GF-D8 (cell line): Measurements from ENCODE around the gene GNMT.
"Not testable (repeated sequence)": the region's sequence is repeated elsewhere in the genome, so short reads cannot be mapped to it uniquely, and the experiment has no call there.

Experiments used
- DNase-seq: peaks from one replicate; lab custom pipeline; 2025; lab: John Stamatoyannopoulos, UW

GNMT gene

DNA sequence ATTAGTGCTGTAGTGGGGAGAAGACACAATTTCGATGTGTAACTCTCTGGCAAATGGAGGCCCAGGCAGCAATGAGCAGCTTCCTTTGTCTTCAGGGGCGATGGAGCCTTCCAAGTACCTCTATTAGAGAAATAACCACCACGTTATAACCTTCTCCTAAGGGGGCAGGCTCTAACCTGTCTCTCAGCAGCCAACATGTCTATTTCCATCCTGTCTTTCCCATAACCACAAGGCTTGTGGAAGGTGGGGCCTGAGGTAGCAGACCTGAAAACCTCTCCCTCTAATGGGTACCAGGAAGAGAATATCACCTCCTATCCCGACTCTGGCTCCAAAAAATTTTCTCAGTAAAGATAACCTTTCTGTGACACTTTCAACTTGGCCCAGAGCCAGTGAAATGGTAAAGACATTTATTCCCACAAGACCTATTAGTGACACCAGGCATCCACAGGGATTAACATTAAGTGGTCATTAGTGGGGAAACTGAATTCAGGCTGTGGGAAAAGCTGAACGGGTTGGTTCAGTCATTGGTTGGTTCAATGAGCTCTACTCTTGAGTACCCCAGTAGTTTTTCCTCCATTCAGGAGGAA, 14.5 kb downstream of the GNMT start:
- DNase-seq = no peak

DNA sequence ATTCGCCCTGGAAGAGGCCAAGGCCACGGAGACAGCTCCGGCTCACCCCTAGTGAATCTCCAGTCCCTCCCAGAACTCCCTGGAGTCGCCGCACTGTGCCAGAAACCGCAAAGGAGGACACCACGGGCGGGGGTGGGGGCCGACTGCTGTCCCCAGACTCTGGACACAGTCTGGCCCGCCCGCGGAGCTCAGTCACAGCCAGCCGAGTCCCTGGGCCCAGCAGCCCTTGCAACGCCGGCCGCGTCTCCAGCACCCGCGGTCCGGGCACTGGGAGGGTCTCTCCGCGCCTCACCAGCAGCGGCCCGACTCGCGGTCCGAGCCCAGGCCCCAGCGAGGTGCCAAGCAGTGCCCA, 17.9 kb downstream of the GNMT start:
- DNase-seq = no peak

DNA sequence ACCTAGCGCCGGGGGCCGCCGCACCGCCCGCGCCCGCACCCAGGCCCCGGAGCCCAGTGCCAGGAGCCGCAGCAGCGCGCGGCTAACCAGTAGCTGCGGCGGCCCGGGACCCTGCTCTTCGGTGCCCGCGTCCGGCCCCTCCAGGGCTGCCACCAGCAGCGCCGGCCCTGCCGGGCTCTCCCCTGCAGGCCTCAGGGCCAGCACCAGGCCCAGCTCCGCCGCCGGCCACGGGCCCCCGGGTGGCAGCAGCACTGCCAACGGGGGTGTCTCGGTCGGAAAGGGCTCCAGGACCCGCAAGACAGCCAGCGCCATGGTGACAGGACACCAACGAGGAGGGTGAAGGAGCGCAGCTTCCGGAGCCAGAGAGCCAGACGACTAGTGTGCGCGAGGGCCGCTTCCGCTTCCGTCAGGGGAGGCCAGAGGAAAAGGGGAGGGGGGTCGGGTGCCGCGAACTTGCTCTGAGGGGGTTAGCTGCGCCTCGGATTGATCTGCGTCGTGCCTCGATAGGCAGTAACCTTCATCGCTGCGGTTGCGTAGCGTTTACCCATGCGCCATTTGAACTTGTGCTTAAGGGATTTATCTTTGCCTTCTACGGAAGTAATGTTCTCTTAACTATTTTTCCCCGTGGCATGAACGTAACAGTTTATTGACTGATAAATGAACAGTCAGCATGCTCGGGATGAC, 18.4 kb downstream of the GNMT start, which contains the start of gene PEX6:
PEX6 (minus strand) TSS at position 343 of the 684 bp plus-strand sequence; CDS start at position 312, 31 bp downstream.
- DNase-seq = peak; percentile 85

DNA sequence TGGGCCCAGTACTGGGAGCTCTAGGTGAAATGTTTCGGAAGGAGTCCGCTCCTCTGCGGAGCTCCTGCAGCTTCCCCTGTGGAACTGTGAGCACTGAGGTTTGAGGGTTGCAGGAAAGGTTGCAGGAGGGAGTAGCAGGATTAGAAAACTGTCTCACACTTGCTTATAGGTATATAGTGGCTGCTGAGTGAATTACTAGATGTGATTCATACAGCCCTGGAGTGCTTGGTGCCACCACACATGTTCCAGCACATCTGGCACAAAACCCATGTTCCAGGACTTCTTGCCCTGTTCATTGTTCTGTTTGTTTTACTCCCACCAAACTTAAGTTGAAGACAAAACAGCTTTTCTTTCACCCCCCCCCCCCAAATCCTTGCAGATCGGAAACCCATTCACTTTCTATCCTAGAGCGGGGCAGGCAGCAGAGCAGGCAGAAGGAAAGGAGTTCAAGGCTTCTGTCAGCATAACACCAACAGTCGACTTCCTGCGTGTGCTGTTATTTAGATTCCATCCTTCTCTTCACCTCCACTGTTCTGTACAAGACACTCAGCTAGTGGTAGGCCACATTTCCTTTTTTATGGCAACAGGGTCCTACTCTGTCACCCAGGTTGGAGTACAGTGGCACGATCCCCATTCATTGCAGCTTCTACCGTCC, 19.1 kb downstream of the GNMT start:
- DNase-seq = no peak

DNA sequence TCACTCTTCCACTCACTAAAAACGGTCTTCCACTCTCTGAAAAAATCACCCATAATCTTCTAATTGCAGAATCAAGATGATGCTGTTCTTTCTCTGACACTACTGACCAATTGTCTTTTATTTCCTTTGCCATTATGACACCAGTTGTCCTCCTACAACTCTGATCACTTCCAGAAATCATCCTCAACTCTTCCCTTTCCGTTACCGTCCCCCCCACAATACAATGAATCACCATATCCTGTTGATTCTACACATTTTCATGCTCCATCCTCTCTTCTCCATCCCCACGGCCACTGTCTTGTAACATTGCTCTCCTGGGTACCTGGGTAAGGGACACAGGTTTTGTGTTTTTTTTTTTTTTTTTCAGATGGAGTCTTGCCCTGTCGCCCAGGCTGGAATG, 21.3 kb downstream of the GNMT start:
- no peak for DNase-seq

DNA sequence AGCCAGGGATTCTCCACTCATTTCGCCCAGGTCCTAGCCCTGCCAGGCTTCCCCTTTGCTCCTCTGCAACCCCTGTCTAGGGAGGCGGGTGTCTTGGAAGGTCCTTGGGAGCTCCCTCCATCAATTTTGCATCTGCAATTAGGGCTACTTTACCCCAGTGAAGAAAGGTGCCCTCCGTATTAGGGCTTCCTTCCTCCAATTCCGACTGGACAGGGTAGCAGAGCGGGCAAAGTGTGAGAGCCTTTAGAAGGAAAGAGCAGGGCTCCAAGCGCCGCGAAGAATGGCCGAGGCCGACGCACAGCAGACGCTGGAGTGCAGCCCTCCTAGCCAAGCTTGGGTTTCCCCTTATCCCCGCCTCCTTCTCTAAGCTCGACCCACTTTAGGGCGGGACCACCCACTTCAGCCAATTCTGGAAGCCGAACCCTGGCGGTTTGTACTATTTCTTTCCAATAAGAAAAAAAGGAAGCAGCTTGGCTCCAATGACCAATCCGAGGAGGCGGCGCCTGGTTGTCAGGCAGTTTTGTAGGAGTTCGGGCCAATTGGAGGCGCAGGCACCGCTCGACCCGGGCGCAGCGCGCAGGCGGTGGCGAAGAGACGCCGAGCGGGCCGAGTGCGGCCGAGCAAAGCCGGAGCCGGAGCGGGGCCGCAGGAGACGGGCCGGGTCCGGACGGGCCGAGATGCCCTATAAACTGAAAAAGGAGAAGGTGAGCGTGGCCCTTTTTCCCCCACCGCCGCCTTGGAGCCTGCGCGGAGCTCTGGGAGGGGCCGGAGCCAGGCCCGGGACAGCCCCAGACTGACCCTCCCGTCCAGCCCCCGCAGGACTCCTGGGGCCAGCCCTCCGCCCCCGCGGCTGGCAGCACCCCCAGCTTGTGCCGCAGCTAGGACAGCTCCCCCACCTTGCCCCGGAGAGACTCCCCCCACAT, 23.7 kb downstream of the GNMT start, which contains the start of gene PPP2R5D:
PPP2R5D (plus strand) TSS at position 570 of the 923 bp plus-strand sequence; CDS start at position 678, 108 bp downstream.
- DNase-seq = peak; percentile 98

DNA sequence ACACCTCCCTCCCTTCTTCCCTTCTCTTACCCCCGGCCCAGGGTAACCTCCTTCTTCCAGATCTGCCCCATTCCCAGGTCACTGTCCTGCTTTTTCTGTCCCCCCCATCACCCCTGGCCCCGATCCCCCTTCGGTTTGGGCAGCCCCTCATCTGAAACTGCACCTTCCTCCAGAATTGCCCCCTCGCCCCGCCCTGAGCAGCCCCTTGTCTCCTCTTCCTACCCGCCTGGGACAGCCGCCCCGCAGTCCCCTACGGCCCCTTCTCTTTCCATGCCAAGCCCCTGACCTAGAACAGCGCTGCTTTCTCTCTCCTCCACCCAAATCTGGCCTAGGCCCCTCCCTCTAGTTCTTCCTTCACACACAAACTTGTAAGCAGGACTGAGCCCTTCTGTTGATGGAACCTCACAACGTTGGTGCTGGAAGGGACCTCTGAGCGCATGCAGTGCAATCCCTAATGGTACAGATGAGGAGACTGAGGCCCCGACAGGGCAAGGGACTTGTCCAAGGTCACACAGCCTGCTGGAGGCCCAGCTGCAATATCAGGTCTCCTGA, 24.4 kb downstream of the GNMT start:
- no peak for DNase-seq

DNA sequence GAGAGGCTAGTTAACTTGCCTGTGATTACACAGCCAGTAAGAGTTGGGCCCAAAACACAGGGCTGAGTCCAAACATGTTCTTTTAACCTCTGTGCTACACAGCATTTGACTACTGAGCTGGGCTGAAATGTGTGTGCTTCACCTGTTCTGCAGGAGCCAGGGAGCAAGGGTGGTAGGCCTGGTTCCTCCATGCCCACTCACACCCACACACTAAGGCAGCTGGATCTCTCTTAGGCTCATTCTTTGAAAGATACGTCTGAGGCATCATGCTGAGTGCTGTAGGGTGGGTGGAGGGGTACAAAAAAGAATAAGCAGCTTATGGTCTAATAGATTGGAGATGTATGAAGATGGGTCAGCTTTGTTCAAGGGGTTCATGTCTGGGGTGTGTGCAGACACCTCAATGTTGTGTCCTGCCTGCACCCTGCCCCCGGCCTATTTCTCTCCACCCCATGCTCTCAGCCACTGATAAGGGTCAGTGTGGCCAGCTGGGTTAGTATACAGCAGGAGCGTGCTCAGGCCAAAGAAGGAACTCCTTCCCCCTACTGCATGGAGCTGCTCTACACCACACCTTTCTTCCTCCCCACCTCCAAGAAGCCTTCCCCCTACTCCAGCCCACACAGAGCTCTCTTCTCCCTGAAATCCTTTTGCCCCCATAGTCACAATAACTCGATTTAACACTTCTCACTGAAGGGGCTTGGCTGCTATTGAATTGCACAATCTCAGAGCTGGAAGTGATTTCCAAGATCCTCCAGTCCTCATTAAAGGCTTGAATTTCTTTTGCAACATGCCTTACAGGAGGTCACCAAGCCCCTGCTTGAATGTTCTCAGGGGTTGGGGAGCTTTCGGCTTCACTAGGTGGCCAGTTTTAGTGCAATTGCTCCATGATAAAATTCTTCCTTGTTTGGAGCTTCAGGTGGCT, 27.2 kb downstream of the GNMT start:
- DNase-seq = no peak

DNA sequence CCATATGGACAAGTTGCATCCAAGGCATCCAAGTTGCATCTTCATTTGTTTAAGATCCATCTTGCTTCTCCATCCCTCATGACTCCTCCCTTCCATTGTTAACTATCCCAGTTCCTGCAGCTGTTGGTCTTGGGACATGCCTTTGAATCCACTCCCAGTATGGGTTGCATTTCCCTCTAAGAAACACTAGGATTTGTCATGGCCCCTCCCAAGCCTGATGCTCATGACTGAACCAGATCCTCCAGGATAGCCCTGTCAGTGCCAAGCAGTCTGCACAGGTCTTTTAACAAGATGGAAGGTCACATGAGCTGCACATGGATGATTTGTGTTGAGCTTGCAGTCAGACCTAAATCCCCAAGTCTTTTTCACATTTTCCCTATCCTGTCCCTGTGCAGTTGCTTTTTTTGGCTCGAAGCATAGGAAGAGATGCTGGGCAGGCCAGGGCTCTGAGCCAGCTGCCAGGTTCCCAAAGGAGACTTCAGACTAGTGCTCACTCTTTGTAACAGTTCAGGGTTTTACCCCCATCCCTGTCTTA, 28.0 kb downstream of the GNMT start:
- DNase-seq = no peak

DNA sequence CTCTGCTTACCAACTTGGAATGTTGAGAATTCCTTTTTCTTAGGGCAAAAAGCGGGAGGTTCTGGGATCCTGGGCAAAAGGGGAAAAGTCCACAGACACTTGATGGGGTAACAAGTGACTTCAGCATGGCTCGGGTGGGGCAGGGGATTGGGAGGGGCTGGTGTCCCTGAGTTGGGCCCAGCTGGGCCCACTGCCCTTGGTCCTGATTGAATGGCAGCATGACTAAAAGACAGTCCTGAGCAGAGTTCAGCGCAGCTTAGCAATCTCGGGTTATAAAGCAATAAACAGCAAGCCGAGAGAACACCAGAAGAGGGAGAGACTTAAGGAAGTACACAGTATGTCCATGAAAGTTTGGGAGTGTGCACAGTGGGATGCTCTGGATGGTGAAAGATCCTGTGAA, 29.4 kb downstream of the GNMT start:
- no peak for DNase-seq

DNA sequence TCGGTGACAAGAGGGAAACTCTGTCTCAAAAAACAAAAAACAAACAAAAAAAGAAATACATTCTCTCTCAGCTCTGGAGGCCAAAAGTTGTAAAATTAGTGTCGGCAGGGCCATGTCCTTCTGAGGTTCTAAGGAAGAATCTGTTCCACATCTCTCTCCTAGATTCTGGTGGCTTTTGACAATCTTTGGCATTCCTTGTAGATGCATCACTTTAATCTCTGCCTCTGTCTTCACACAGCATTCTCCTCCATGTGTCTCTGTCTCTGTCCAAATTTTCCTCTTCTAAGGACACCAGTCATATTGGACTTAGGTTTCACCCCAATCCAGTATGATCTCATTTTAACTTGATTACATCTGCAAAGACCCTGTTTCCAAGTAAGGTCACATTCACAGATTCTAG, 32.9 kb downstream of the GNMT start:
- no peak for DNase-seq

DNA sequence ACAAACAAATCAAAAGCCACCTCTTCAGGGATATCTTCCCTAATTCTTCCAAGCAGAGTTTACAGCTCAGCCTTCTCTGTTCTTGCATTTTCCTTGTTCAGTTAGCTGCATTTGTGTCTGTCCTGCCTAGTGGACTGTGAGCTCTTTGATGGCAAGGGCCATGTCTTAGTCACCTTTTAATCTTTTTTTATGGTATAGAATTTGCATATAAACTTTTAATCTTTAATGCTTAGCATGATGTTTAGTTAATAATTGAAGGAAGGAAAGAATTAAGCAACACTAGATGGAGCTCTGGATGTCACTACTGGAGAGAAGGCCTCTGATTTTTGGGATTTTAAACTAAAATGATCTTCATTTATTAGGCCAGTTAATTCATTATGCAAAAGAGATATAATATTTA, 36.0 kb downstream of the GNMT start:
- no peak for DNase-seq

DNA sequence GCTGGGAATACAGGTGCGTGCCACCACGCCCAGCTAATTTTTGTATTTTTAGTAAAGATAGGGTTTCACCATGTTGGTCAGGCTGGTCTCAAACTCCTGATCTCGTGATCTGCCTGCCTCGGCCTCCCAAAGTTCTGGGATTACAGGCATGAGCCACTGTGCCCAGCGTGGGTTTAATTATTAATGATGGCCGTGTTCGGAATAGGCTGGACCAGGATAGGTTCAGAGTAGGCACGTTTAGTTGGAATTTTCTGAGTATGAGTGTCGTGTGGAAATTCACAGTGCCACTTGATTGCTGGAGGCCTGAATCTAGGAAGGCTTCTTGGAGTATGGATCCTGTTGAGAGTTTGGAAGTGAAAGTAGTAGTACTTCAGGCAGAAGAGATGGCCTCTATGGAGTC, 37.7 kb downstream of the GNMT start:
- not testable (repeated sequence) for DNase-seq

DNA sequence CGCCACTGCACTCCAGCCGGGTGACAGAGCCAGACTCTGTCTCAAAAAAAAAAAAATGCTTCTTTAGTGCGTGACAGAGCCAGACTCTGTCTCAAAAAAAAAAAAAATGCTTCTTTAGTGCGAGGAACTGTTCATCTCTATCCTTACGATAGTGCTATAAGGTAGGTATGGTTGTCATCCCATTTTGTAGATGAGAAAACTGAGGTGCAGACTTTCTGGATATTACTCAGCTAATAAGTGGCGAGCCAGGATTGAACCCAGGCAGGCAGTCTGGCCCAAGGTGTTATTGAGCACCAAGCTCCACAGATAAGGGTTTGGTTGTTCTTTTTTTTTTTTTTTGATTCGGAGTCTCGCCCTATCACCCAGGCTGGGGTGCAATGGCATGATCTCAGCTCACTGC, 41.3 kb downstream of the GNMT start:
- DNase-seq = no peak

DNA sequence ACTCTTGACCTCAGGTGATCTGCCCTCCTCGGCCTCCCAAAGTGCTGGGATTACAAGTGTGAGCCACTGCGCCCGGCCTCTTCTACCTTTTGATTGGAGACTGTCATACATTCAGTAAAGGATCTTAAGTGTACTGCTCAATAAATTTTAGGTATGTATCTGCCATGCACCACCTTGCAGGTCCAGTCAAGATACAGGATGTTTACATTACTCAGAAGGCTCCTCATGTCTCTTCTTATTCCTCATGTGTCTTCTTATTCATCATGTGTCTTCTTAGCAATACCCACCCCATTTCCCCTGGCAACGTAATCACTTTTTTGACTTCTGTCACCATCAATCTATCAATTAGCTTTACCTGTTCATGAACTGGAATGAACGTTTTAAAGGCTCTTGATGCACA, 45.3 kb downstream of the GNMT start:
- no peak for DNase-seq

DNA sequence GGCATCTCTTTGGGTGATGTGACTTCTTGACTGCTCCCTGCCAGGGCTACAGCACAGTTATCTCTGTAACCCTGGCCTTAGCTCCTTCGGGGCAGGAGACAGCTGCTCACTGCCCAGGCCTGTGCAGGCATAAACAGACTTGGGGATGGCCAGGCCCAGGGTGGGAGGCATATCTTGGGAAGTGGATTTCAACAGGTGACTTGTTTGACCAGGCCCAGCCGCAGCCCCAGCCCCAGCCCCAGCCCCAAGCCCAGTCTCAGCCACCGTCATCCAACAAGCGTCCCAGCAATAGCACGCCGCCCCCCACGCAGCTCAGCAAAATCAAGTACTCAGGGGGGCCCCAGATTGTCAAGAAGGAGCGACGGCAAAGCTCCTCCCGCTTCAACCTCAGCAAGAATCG, 45.7 kb downstream of the GNMT start:
- DNase-seq = no peak

DNA sequence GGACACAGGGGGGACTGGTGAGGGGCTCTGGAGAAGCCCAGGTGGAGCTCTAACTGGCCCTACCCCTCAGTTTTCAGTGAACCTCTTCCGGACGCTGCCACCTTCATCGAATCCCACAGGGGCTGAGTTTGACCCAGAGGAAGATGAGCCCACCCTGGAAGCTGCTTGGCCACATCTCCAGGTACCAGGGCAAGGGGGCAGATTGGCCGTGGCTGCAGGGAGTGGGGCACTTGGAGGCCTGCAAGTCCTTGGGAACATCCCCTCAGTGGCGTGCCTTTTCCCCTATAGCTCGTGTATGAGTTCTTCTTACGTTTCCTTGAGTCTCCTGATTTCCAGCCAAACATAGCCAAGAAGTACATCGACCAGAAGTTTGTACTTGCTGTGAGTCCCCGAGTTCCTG, 46.6 kb downstream of the GNMT start:
- DNase-seq = no peak

DNA sequence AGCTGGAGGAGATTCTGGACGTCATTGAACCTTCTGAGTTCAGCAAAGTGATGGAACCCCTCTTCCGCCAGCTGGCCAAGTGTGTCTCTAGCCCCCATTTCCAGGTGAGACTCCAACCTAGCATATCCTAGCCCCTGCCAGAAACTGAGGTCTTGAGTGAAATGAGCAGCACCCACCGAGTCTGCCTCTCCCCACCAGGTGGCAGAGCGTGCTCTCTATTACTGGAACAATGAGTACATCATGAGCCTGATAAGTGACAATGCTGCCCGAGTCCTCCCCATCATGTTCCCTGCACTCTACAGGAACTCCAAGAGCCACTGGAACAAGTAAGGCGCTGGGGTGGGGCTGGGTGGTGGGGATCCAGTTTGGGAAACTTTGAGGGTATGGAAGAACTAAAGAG, 48.6 kb downstream of the GNMT start:
- DNase-seq = no peak

DNA sequence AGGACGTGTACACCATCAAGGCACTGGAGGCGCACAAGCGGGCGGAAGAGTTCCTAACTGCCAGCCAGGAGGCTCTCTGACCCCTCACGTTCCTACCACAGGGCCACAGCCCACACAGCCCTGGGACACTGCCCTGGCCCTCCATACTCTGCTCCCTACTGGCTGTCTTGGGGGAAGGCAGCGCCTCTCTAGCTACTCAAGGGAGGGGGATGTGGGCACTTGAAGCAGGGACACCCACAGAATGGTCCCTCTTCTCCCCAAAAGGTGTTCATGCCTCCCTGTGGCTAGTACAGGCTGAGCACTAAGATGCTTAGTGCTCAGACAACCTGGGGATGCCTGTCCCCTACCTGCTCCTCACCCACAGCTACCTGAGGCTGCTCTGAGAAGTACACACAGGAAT, 50.7 kb downstream of the GNMT start:
- DNase-seq = no peak

DNA sequence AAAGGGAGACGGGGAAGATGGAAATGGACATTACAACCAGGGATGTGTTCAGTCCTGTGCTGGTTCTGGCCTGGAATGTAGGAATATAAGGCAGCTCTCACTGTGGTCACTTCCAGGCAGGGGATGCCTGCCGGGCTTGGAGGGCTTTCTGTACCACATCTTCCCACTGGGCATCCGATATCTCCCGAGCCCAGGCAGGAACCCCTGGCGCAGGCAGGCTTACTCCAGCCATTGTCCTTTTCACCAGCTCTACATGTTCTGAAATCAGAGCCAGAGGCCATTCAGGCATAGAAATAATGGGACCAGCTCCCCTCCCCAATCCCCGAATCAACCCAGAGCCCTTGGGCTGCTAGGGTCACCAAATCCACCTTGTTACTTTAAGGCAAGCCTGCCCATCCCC, 51.8 kb downstream of the GNMT start:
- no peak for DNase-seq
